ENCODE results near the gene BSDC1.
A peak's percentile ranks its signal among the peaks of the same experiment; 100 is the strongest.

Gene BSDC1

GRCh38 chr1:32393832-32394140 lies 455 bp downstream of the BSDC1 start:
- DNase-seq: peak; percentile 24

DNA sequence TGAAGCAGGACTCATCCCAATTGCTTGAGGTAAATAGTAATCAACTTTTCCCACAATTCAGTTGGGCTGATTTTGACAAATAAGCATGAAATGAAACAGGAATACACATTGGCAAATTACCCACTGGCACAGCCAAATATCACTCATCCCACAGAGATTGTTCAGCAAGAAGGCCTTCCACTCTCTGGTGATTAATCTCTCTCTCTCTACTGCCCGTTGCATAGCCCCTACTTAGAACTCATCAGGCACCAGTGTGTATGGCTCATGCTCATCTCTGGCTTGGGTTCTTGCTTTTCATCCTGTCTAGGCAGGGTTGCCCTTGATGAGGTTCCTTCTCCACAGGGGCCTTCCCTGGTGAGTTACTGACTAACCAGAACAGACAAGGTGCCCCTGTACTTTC lies 1.1 kb downstream of the BSDC1 start:
- DNase-seq: peak; percentile 12

GRCh38 chr1:32392325-32392724 lies 1.9 kb downstream of the BSDC1 start:
- no peak for DNase-seq

GRCh38 chr1:32390904-32391870 lies 3.1 kb downstream of the BSDC1 start:
- DNase-seq: no peak

GRCh38 chr1:32388641-32389040 lies 5.6 kb downstream of the BSDC1 start:
- DNase-seq: no peak

DNA sequence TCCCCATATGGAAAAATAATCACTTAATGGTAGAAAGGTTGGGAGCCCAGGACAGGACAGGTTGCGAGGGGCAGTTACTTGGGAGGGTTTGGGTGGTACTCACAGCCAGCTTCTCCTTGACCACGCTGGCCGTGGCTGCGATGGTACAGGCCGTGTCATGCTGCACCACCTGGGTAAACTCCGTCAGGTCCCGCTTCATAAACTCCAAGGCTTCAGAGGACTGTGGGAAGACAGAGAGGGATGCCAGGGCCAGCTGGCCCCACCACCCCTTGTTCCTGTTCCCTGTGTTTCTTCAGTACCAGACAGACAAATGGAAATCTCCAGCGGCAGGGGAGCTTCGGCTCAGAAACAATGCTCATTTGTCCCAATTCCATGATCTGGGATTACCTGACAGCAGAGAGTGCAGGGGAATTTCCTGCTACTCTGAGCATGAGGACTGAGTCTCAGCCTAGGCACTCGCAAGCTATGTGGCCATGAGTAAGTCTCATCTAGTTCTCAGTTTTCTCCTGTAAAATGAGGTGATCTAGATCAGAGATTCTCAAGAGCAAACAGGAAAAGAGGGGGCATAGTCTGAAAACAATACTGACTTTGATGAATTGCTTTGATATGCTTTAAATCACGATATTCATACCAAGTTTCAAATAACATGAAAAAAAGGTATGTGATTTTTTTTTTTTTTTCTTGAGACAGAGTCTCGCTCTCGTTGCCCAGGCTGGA lies 7.4 kb downstream of the BSDC1 start:
- DNase-seq: no peak

DNA sequence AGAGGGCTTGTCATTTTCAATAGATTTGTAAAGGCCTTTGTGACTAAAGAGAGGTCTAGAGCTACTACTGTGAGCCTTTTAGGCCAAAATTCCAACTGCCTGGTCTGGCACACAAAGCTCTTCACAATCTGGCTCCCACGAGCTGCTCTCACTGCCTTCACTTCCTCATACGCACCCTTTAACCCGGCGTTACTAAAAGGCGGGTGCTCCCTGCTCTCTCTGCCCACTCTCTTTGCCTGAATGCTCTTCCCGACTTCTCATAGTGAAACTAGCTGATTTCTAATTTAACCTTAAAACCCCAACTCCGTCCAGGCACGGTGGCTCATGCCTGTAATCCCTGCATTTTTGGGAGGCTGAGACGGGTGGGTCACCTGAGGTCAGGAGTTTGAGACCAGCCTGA lies 14.2 kb downstream of the BSDC1 start:
- DNase-seq: no peak

- DNase-seq: no peak
Measured at GRCh38 chr1:32377541-32378220, 16.6 kb downstream of the BSDC1 start.

DNA sequence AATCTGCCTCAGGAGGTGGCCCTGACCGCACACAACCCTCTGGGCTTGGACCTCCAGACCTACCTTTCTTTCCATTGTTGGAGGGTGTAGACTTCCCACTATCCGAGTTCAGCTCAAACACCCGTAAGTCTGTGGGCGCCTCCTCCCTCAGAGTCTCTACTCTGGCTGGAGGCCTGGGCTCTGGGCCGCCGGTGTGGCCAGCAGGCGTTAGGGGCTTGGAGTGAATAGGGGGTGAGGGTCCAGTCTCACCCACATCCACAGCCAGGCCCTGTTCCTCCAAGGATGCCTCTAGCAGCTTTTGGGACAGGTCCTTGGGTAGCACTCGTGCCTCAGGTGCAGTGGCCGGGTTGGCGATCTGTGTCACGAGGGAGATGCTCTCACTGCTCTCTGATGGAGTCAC lies 18.0 kb downstream of the BSDC1 start:
- DNase-seq: no peak

GRCh38 chr1:32373996-32374592 lies 20.1 kb downstream of the BSDC1 start:
- no peak for DNase-seq

DNA sequence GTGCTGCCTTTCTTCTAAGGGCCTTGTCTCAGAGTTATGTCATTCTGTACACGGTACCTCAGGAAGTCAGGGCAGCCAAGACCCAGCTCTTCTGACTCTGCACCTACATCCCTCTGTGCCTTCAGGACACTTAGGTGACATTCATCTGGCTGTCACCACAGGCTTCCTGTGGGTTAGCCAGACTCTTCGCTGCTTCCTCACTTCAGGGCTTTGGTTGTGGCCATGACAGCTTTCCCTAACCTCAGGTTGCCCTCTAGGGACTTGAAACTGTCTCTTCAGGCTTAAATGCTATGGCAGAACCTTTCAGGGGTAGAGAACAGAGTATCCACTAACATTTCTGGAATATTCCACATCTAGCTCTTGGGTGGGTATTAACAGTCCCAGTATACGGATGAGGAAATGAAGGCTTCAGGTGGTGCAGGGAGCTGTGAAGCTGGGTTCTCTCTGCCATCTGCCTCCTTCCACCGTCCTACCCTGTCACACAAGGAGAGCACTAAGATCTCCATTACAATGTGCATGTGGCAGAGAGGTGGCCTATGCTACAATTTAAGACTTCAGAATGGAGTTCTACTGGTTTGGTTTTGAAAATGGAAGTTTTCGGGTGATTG lies 22.0 kb downstream of the BSDC1 start:
- peak; percentile 62 for DNase-seq

DNA sequence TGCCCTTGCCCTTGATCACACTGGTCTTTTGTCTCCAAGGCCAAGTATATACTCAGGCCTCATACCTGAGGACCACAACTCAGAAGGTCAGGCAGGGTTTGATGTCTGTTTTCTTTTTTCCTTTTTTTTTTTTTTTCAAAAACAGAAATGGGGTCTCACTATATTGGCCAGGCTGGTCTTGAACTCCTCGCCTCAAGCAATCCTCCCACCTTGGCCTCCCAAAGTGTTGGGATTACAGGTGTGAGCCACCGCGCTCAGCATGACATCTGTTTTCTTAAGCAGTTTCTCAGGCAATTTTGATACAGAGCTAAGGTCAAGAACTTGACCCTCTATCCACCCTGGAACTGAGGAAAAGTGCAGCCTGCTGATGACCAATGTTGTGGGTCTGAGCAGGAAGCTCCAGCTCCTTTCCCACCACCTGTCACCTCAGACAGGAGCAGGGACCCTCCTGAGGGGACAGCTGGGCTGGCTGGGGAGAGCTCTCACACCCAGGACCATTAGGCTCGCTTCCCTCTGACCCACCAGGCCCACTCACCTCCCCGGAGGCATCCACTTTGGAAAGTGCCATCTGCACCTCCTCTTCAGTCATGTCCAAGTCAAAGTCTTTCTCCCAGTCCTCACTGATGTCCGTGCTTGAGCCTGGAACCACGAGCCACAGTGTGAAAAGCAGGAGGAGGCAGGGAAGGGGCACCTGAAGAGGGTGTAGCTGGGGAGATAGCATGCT lies 26.2 kb downstream of the BSDC1 start:
- no peak for DNase-seq

DNA sequence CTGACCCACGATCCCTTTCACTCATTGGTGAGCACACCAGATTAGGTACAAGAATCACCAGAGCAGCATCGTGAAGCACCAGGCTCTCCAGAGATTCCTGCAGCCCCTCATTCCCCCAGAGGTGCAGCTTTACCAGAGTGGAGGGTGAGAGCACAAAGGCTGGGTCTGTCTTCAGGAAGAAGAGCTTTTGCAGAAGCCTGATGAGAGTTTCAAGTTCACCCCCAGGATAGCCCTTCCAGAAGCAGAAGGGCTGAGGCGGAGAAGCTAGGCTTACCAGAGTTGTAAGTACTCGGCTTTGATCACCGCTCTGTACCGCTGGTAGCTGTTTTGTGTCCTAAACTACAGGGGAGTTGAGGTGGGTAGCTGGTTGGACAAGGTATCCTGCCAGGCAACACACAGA lies 28.8 kb downstream of the BSDC1 start:
- no peak for DNase-seq

DNA sequence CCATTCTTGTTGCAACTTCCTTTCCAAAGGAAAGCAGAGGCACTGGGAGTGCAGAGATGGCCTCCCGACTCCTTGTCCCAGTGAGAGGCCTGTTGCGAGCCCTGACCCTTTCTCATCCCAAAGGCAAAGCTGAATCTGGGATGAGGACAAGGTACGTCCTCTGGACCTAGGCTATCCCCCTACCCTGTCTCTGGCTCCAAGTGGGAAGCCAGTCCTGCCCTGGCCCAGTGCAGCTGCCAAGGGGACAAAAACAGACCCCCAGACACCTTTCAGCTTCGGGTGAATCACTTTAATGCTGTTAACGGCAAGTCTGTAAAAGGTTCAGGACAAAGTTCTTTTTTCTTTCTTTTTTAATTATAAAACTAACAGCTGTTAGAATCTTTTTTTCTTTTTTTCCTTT lies 29.4 kb downstream of the BSDC1 start:
- DNase-seq: no peak

GRCh38 chr1:32363713-32364112 lies 30.5 kb downstream of the BSDC1 start:
- no peak for DNase-seq

- DNase-seq: no peak
Measured at GRCh38 chr1:32362474-32363313, 31.5 kb downstream of the BSDC1 start, which contains the start of the genes FAM229A and TSSK3. TSS of gene FAM229A (minus strand) at chr1:32362485. CDS start at chr1:32362091, 394 bp downstream. TSS of gene TSSK3 (plus strand) at chr1:32362539. CDS start at chr1:32362702, 163 bp downstream.

DNA sequence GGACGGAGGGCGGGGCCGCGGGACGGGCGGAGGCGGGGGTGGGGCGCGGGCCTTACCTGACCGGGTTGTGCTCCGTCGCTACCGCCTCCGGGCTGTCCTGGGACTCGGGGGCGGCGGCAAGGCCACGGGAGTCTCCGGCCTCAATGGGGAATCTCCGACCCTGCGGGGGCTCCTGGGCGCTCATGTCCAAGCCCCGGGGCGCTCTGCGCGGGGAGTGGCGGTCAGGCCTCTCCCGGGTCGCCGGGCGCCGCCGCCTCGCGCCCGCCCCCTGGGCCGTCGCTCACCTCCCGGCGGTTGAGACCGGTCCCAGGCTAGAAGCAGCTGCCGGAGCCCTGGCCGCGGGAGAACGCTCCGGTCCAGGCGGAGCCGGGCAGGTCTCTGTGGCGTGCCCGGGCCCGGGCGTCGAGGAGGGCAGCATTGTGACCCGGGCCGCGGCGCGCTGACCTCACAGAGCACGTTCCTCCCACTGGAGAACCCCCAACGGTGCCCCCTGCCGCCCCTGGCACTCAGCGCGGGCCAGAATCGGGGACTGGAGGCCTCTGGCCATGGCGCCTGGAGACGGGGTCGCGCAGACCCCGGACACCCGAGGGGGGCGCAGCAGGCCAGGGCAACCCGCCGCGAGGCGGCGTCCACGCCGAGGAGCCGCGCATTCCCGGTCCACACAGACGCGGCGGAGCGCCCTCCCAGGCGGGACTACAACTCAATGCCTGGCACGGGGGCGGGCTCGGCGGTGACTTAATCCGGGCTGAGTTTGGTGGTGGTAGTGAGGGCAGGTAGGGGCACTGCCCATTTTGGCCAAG lies 32.4 kb downstream of the BSDC1 start:
- no peak for DNase-seq

- DNase-seq: no peak
Measured at GRCh38 chr1:32361308-32361673, 33.0 kb downstream of the BSDC1 start.

- DNase-seq: no peak
Measured at GRCh38 chr1:32358435-32358834, 35.8 kb downstream of the BSDC1 start.

DNA sequence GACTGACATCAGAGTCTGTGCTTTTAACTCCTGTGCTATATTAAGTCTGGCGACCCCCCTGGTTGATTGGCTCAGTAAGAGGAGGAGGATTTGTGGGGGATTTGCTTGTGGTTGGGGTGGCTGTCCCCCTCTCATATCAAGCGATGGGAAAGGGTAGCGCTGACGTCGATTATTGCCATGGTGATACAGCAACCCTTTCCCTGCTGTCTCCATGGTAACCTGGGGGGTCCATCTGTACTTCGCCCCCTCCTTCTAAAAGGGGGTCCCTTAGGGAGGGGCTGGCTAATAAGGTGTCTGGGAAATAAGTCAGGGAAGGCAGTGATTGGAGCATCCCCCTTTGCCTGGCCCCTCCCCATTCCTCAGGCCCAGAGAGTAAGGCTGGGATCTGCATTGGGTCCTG lies 36.6 kb downstream of the BSDC1 start:
- no peak for DNase-seq
